ENCODE measurements around the gene HOXB9.

GRCh38 chr17:48646183-48647102 is 20.3 kb upstream of the HOXB9 start:
- TF ChIP-seq ZNF335 (CRISPR knock-in tag; IDR thresholded peaks at IDR 0.05) (no peak), ZNF281 (CRISPR knock-in tag; IDR thresholded peaks at IDR 0.05; ENCODE audit: borderline replicate concordance) (no peak), CTCF (CRISPR knock-in tag; IDR thresholded peaks at IDR 0.05) (no peak), CEBPG (CRISPR knock-in tag; IDR thresholded peaks at IDR 0.05) (no peak), ZFP36L1 (CRISPR knock-in tag; IDR thresholded peaks at IDR 0.05) (no peak), THAP7 (CRISPR knock-in tag; IDR thresholded peaks at IDR 0.05) (no peak), JUND (CRISPR knock-in tag; IDR thresholded peaks at IDR 0.05) (no peak)

Measured in HepG2 (cell line).